GM19238 (cell line): ENCODE data around the gene YWHAH.

ENCODE experiments used
- DNase-seq: peaks from one replicate; pipeline ENCODE4 v3.0.0; 2011; ENCODE audit warnings: low spot score; ENCODE audit not compliant: insufficient read length

Gene YWHAH

DNA sequence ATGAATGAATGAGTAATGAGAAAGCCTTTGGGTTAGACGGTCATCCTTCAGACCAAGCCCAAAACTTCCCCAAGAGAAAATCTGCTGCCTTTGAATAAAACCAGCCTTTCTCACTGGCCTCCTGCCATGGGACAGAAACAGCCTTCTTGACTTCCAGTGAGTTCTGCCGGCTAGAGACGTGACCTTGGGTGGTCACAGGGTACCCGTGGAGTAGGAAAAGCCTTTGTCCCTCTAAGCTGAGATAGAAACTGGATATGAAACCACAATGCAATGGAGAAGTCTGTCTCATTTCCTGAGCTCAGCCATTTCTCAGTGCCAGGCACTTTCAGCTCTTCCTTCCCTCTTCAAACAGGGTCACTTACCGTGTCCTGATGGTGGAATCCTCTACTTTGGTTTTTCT lies 21.2 kb upstream of the YWHAH start:
- no peak for DNase-seq

DNA sequence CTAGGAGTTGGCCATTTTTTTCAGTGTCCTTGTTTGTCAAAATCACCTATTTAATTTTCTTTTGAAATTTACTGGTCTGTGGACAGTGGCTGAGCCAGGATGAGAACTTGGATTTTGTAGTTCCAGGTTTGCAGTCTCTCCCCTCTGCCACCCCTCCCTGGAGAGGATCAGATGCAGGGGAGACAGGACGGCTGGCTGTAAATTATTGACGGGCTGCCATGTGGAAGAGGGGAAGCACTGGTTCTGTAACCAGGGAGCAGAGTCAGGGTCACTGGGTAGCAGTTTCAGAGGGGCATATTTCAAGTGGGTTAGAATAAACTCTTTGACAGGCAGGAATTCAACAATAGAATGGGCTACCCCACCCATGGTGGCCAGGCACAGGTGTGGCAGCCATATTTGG lies 20.6 kb upstream of the YWHAH start:
- no peak for DNase-seq

DNA sequence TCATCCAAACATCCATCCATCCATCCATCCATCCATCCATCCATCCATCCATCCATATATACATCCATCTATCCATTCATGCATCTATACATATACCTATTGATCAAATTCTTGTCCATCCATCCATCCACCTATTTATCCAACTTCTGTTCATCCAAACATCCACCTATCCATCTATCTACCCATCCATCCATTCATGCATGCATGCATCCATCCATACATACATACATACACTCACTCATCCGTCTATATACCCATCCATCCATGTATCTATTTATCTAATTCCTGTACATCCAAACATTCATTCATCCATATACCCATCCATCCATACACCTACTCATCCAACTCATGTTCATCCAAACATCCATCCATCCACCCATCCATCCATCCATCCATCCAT lies 19.3 kb upstream of the YWHAH start:
- DNase-seq: no peak

DNA sequence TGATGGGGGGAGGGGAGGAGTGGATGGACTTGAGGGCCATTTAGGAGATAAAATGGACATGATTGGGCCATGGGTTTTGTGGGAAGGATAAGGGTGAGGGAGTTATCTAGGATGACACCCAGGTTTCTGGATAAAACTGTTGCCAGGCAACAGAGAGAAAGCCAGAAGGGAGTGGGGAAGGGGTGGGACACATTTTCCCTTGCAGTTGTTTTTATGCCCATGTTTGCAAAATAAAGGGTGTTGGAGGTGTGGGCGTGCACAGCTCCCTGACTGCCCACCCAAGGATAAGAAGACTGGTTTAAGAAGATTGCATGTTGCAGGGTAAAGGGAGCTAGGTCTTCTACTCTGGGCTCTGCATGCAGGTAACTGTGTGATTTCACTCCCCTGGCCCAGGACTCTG lies 18.3 kb upstream of the YWHAH start:
- no peak for DNase-seq

DNA sequence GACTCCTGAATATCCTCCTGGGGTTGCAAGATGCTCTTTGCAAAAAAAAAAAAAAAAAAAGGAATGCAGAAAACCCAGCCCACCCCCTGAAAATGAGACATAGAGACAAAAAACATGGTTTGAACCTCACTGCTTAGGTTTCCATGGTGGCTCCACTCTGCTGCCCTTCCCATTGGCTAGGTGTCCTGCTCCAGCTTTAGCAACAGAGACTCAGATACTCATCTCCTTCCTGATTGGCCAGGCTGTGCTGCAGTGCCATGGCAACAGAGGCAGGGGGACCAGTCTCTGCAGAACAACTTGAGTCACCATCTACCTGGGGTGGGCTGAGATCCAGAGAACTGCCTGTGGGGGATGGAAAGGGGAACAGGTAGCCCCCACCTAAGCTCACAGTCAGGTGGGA lies 17.4 kb upstream of the YWHAH start:
- DNase-seq: no peak

DNA sequence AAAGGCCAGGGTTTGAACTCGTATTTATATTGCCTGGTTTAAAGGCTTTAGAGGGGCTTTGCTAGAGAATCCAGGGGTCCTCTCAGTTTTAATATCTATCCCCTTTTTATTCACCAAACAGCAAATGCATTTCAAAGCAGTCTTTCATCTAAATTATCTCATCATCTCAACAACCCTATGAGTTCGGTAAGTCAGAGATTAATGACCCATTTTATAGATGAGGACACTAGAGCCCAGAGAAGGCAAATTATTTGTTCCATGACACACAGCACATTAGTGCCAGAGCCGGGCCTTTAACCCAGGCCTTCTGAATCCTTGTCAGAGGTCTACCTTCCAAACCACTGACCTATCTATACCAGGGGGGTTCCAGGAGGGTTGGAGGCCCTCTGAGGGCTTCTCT lies 16.8 kb upstream of the YWHAH start:
- DNase-seq: no peak

DNA sequence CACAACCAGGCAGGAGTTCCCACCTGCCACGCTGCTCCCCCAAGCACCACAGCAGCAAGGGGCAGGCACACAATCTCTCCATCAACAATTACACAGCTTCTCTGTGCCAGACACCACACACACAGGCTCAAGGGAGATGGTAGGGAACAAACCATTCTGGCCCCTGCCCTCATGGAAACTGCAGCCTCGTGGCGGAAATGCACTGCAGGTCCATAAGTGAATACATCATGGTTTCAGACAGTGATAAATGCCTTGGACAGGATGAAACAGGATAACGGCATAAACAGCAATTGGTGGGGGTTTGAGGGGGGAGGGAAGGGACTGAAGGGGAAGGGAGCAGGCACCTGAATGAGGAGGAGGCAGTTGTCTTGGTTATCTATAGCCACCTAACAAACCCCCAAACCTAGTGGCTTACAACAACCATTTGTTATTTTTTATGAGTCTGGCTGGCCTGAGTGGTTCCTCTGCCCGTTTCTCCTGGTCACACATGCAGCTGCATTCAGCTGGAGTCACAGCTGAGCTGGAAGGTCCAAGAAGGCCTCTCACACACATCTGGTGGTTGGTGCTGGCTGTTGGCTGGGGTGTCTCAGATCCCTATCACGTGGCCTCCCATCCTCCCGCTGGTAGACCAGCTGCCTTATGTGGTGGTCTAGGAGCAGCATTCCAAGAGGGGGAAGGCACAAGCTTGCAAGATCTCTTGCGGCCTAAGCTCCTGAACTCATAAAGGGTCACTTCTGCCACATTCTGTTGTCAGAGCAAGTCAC lies 15.0 kb upstream of the YWHAH start:
- no peak for DNase-seq

DNA sequence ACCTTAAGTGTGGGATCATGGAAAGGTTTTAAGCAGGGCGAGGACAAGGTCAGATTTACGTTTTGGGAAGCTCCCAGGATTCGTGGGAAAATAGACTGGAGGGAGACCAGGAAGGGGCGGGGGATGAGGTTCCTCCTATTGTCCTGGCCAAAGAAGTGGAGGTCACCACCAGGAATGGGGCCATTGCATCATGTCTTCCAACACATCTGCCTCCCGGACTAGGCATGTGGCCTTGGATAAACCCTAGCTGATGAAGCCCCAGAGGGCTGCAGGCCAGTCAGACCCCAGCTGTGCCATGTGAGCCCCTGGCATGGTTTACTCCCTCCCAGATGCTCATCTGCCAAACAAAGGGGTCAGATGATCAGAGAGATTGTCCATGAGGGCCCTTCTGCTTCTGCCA lies 11.5 kb upstream of the YWHAH start:
- DNase-seq: no peak

DNA sequence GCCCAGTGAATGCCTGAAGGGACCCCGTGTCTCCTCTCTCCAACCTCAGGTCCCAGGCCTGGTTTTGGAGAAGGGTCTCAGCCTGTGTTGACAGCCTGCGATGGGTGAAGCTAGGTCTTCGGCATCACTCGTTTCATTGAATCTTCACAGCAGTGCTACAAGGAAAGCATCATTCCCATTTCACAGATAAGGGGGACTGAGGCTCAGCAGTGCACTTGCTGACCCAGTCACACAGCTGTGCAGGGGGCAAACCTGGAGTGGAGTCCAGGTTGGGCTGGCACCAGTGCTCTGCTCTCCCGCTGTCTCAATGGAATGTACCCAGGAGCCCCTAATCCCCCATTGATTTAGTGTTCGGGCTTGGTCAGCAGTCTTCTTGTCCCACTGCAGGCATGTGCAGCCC lies 10.9 kb upstream of the YWHAH start:
- no peak for DNase-seq

DNA sequence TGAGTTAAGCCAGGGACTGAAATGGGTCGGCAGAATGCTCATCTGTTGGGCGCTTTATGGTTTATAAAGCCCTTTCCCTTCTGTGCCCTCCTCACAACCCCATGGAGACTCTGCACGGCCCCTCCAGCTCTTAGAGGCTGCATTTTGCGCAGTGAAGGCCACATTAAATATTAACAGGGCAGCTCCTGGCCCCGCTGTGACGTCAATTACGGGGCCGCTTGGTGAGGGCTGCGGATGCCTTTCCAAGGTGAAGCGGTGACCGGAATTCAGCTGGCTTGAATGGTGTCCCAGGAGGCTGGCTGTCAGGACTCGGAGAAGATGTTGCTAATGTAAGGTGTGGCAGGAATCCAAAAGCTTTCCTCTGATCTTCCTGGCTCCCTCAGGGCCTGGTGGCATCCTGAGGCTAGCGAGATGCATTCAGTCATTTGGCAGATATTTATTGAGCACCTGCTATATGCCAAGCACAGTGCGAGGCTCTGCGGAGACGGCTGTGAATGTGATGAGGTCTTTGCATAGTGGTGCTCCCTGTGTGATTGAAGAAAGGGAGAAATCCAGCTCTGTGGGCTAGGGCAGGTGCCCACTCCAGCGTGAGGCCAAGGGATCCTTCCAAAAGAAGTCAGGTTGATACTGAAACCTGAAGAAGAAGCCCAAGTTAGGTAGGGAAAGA lies 10.4 kb upstream of the YWHAH start:
- DNase-seq: no peak

DNA sequence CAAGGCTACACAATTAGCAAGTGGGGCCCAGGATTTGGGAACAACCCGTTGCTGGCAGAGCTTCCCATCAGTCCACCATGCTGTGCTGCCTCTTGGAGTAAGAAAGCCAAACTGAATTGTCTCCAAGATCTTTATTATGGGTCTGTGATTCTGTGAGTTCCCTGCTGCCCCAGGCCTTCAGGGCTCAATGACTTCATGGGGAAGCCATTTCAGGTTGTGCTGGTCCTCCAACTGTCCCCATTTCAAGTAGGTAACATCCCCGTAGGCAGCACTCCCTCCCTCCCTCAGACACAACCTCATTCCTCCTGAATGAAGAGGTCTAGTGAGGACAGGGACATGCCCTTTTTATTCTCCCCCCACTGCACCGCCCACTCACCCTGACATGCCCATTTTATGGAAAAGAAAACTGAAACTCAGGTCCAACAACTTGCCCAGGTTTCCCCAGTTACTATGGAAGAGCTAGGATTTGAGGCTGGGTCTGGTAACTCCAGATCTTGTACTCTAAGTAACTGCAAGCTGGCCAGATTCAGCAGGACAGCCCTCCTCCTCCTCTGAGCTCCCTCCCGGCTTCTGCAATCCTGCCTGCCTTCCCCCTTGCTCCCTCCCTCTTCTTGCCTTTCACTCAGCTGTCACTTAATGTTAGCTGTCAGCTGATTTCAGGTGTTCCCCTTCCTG lies 8.2 kb upstream of the YWHAH start:
- no peak for DNase-seq

DNA sequence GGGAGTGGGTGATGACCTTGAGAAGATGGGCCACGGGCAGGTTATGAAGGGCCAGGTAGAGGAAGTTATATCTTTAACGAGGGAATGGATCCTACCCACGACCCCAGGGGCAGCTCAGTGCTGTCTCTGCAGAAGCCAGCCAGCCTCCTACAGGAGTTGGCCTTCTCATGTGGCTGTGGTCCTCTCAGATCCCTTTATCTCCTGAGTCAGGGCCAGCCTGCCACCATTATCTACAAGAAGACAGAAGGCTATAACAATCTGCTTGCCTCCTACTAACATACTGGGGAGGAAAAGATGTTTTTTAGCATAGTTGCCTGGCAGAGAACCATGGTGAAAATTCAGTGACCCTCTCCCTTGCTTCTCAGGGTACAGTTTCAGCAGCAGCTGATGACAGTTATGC lies 7.0 kb upstream of the YWHAH start:
- DNase-seq: no peak

DNA sequence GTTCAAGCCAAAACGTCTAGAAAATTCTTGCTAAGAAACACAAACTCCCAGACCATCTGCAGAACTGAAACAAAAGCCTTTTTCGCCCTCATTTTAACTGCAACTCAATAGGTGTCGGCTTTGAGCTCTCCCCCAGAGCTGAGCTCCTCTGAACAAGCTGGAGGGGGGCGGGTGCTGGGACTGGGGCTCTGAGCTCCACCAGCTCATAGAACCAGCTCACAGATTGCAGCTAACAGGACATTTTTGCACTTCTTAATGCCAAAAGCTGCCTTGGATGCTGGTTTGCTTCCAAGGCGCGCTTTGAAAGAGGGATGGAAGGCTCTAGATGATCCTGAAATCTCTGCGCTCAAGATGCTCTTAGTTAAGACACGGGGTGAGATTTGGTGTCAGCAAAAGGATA lies 6.0 kb upstream of the YWHAH start:
- DNase-seq: no peak

DNA sequence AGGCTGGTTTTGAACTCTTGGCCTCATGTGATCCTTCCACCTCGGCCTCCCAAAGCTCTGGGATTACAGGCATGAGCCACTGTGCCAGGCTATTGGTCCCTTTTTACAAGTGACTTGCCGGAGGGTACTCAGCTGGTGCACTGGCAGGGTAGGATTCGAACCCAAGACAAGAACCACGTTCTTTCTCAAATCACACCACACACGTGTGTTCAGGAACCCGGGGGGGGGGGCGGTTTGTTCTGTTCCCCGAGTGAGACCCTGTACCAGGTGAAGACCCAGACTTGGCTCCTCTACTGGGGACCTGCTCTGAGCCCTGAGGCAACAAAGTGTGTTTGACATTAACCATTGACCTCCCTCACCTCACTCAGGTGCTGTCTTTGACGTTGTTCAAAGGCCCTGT lies 3.8 kb upstream of the YWHAH start:
- no peak for DNase-seq

DNA sequence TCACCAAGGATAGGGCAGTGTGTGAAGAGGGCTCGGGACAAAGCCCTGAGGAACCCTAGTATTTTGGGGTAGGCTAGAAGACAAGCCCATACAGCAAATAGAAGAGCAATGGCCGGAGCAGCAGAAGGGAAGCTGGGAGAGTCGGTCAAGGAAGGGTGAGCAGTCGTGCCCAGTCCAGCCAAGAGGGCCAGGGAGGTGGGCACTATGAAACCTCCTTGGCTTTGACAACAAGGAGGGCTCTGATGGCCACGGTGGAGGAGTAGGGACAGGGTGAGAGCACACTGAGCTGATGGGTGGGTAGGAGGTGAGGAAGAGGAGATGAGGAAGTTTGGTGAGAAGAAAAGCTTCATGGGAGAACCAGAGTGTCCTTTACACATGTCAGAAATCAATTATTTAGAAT lies 2.2 kb upstream of the YWHAH start:
- no peak for DNase-seq

DNA sequence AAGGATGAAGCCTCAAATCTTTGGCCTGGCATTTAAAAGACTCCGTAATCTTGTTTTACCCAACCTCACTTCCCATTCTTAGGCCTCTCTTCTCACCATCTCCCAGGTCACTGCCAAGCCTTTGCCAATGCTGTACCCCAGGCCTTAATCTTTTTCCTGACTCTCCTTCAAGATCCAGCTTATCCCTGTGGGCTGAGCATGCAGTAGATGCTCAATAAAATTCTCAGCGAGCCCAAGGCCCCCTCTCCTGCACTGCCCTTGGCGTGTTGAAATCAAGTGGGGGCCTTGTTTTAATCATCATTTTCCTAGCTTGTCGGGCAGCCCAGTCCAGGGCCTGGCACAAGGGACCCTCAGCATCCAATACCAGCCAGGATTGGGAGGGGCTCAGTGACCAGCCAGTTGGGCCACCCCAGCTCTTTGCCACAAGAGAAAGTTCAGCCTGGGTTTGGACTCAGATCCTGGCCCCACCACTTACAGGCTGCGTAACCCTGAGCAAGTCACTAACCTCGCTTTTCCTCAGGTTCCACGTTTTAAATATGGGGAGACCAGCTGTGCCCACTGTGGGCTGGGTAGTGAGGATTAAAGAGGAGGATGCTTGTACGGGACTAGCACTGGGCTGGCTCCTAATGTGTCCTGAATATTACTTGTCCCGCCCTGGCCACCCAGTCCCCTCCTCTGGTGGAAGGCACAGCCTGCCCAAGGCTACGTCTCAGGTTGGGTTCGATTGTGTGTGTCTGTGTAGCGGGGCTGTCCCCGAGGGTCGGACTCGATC lies 943 bp upstream of the YWHAH start:
- DNase-seq: no peak

DNA sequence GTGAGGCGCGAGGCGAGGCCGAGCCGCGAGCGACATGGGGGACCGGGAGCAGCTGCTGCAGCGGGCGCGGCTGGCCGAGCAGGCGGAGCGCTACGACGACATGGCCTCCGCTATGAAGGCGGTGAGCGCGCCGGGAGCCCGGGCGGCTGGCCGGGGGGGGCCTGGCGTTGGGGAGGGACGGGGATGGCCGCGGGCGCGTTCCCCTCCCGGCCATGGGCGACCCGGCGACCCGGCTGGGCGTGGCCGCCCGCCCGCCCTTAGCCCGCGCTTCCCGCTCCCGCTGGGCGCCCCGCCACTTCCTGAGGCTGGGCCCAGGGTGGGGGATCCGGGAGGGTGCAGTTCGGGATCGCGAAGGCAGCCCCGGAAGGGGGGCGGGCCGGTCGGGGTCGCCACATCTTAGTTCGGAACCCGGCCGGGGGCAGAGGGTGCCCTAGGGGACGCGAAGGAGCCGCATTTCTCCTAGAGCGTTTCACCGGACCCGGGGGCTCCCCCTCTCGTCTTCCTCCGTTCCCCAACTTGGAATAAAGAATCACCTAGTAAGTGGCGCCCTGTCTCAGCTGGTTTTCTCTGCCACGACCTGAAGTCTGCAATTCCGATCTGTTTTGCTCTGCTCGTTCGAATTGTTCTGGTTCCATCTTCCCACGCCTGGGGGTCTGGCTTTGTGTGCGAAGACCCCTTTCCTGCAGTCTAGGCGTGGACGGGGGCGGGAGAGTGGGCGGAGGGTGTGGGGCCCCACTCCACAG lies 536 bp downstream of the YWHAH start:
- peak; percentile 44 for DNase-seq

DNA sequence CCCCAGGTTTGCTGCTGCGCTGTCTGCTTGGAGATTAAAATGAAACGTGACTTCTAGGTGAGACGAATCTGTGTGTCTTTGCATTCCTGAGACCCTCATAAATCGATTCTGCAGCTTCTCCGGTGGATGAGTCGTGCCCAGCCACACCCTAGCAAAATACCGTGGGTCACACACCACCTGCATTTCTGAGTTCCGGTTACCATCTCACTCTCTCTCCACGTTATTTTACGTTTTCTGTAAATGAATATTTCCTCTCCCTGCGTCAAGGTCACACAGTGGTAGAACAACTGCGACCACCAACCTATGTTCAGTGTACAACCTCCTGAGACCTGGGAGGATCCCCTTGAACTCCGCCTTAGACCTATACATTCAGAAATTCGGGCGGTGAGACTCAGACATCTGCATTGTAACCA lies 1.1 kb downstream of the YWHAH start:
- peak; percentile 27 for DNase-seq

DNA sequence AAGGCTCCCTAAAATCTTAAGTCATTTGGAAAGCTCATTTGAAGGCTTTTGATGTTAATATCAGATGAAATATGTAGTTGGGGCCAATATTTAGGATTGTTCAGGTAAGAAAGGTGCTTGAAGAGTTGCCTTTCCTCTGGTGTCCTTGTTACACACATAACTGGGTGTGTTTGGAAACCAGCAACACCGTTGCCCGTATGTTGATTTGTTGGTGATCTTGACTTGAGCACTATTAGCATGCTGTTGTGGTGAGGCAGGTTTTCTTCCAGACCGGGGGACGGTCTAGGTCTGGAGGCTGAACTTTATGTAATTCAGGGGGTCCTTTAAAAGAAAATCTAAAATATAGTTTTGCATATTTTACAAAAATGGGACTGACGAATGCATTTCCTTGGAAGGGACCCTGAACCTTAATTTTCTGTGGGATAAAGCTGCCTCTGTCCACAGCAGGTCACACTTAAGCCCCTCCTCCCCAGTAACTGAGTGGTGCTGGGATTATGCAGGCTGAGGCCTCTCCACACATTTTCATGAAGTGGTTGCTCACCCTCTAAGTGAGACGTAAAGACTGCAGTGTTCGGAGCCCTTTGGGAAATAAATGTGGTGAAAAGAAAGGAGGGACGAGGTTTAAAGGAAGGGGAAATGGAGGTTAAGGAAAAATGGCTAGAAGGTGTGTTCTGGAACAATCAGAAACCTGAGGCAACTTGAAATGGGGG lies 1.8 kb downstream of the YWHAH start:
- DNase-seq: no peak

DNA sequence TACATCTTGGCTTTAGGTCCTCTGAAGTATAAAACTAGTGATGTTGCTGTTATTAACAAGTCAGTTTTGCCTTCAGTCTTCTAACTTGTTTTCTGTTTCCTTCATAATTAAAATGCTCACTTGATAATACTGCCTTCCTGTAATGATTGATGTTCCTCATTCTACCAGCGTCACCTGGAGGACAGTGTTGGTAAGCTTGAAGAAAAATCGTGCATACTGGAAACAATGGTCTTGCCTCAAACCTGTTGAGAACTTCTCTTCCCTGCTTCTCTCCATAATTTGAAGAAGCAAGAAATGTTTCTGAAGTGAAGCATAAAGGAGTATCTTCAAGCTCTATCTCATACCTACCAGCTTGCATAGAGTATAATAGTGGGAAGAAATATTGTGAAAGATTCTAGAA lies 3.0 kb downstream of the YWHAH start:
- DNase-seq: peak; percentile 32

DNA sequence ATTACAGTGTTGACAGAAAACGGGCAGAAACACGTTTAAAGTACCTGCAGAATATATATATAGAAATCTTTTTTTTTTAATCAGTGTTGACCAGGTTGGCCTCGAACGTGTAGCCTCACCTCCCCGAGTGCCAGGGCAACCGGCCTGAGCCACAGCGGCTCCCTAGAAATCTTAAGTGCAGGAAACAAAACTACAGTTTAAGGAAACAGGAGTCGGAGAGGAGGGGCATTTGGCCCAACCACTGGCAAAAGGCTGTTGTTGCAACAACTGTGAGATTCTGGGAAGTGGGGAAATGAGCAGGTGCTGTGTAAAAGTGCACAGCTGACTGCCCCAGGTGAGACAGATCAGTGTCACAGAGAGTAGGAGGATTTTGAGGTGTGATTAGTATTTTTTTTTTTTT lies 3.7 kb downstream of the YWHAH start:
- DNase-seq: no peak
